Effector memory CD8-positive, alpha-beta T cell (primary cell): ENCODE results near the gene NAA10.
"Not testable (repeated sequence)": the region's sequence is repeated elsewhere in the genome, so short reads cannot be mapped to it uniquely, and the experiment has no call there.

Experiments
- ATAC-seq: fragments of 150-1000 bp; cut with Tn5 transposase; replicated peaks from 2 replicates; pipeline ENCODE4 v1.10.0; 2021; ENCODE audit warnings: mild to moderate bottlenecking, moderate library complexity
- DNase-seq, 3 experiments: peaks; one replicate each; pipeline ENCODE4 v3.0.0; 2021
- H3K27ac Mint-ChIP-seq, 2 donors: one replicate each; pipeline ENCODE4 v1.8.0; 2022; ENCODE audit warnings: mild to moderate bottlenecking in 2 of 2, mixed read lengths in 2 of 2, moderate library complexity in 2 of 2
- H3K27me3 Mint-ChIP-seq, 2 donors: one replicate each; pipeline ENCODE4 v1.8.0; 2022; ENCODE audit warnings: mixed read lengths in 2 of 2
- H3K36me3 Mint-ChIP-seq: one replicate; pipeline ENCODE4 v1.8.0; 2022; ENCODE audit warnings: mild to moderate bottlenecking, moderate library complexity, mixed read lengths; ENCODE audit not compliant: insufficient read depth
- H3K4me1 Mint-ChIP-seq, 2 donors: one replicate each; pipeline ENCODE4 v1.8.0; 2022; ENCODE audit warnings: low read depth in 2 of 2, mixed read lengths in 2 of 2
- H3K4me3 Mint-ChIP-seq, 2 donors: one replicate each; pipeline ENCODE4 v1.8.0; 2022; ENCODE audit warnings: mild to moderate bottlenecking in 2 of 2, mixed read lengths in 2 of 2, moderate library complexity in 2 of 2
- H3K9me3 Mint-ChIP-seq, 2 donors: one replicate each; pipeline ENCODE4 v1.8.0; 2022; ENCODE audit warnings: mixed read lengths in 2 of 2
- total RNA-seq, 9 experiments: gene quantifications; one replicate each; lab custom pipeline; 2026; lab: John Stamatoyannopoulos, UW

NAA10 gene
- total RNA-seq = 13.5 to 42.4 (median 26.7) reads per million in 9 experiments

DNA sequence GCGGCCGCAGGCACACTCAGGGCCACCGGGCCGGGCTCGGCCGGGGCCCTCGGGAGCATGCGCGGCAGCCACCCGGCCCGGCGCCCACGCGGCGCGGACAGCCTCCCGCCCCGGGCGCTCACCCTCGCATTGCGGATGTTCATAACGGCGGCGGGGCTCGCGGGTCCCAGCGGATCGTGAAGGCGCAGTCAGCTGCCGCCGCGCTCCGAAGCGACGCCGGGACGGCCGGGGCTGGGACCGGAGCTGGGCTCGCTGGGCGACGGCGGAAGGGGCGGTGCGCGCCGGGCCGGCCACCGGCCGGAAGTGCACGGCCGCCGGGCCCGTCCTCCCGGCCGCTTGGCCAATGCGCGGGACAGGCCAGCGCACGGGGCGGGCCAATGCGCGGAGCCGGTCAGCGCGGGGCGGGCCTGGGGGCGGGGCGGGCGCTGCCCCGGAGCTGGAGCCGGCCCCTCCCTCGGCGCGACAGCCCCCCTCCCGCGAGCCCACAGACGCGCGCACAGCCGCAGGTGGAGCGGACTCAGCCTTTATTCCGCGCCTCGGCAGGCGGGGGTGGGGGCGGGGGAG is at the start of gene NAA10:
NAA10 (minus strand) TSS at position 276 of the 564 bp plus-strand sequence; CDS start at position 143, 133 bp downstream.
- DNase-seq = peak in 2 of 3 experiments; percentile 22 to 31
- peaks cover 12% of the 10 kb centered on the region for H3K36me3 Mint-ChIP-seq
- peak within 1 kb of the TSS; percentile 82 to 83 for H3K4me3 Mint-ChIP-seq
- ATAC-seq = peak; percentile 78
- no peaks in the 10 kb centered on the region for H3K27me3 Mint-ChIP-seq
- H3K9me3 Mint-ChIP-seq = no peaks in the 10 kb centered on the region
- peak within 1 kb of the TSS; percentile 41 to 65 for H3K27ac Mint-ChIP-seq
- H3K4me1 Mint-ChIP-seq = peaks cover 10 to 11% of the 10 kb centered on the region in 2 donors

DNA sequence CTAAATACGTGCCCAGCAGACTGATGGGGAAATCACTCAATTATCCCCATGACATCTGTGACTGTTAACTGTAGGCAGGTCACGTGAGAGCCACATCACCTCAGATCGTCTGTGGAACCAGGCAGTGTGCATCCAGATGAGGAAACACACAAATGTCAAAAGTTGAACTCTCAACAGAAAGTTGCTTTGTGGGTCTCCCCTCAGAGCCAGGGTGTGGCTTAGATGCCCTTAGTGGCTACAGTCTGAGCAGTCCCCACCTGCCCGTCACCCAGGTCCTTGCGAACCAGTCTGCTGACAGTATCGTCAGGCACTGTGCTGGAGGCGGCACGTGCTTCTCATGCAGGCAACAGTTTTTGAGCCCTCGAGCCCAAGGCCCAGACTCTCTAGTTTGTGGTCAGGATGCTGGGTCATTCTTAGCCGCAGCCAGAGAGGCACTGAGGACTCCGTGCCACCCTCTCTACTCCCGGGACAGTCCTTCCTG is 48.5 kb upstream of the NAA10 start:
- H3K4me1 Mint-ChIP-seq = peaks cover 24 to 33% of the 10 kb centered on the region in 2 donors
- H3K9me3 Mint-ChIP-seq = no peaks in the 10 kb centered on the region
- peak overlapping the region; percentile 73 to 84 for H3K4me3 Mint-ChIP-seq
- H3K36me3 Mint-ChIP-seq = peaks cover 11% of the 10 kb centered on the region
- no peak for ATAC-seq
- no peak for DNase-seq
- peak overlapping the region; percentile 83 to 92 for H3K27ac Mint-ChIP-seq
- no peaks in the 10 kb centered on the region for H3K27me3 Mint-ChIP-seq

DNA sequence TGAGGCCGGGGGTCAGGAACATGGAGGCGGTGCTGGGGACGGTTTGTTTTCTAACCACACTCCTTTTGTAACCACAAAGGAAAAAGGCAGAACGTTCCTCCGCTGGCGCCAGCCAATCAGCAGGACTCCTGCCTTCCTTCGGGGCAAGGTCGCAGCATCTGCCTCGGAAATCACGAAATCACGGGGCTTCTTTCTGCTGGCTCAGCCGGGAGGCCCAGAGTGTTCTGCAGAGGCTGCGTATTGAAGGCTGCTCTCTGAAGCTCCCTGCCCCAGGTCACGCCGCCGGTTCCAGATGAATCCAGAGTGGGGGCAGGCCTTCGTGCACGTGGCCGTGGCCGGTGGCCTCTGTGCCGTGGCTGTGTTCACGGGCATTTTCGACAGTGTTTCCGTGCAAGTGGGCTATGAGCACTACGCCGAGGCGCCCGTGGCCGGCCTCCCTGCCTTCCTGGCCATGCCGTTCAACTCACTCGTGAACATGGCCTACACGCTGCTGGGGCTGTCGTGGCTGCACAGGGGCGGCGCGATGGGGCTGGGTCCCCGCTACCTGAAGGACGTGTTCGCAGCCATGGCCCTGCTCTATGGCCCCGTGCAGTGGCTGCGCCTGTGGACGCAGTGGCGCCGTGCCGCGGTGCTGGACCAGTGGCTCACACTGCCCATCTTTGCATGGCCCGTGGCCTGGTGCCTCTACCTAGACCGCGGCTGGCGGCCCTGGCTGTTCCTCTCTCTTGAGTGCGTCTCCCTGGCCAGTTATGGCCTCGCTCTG is 47.1 kb upstream of the NAA10 start:
- ATAC-seq (peak; percentile 35), DNase-seq (peak in 2 of 3 experiments; percentile 37)
- Mint-ChIP-seq H3K4me3 (peak overlapping the region; percentile 73 to 84), H3K36me3 (peaks cover 11% of the 10 kb centered on the region), H3K27me3 (no peaks in the 10 kb centered on the region), H3K4me1 (peaks cover 24 to 33% of the 10 kb centered on the region in 2 donors), H3K27ac (peak overlapping the region; percentile 93 to 96), H3K9me3 (no peaks in the 10 kb centered on the region)

DNA sequence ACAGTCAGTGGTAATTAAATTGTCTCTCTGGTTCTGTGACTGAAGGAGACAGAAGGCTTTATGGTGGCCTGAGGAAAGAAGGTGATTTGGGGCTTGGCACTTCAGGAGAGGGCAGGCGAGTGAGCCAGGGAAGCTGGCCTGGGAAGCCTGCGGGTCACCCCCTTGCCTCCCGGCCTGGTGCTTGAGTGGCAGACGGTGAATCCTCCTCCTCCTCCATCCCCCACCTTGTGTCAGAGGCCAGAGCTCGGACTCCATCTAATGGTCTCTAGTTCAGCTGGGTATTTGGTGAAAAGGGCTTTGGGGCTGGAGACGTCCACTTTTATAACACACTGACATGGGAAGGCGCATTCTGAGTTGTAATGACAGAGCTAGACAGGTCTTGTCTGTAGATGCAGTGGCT is 46.4 kb upstream of the NAA10 start:
- Mint-ChIP-seq H3K4me1 (peaks cover 24 to 33% of the 10 kb centered on the region in 2 donors), H3K27ac (peak overlapping the region; percentile 93 to 96), H3K4me3 (peak overlapping the region; percentile 73 to 84), H3K36me3 (peaks cover 11% of the 10 kb centered on the region), H3K9me3 (no peaks in the 10 kb centered on the region), H3K27me3 (no peaks in the 10 kb centered on the region)
- ATAC-seq (no peak), DNase-seq (no peak)

DNA sequence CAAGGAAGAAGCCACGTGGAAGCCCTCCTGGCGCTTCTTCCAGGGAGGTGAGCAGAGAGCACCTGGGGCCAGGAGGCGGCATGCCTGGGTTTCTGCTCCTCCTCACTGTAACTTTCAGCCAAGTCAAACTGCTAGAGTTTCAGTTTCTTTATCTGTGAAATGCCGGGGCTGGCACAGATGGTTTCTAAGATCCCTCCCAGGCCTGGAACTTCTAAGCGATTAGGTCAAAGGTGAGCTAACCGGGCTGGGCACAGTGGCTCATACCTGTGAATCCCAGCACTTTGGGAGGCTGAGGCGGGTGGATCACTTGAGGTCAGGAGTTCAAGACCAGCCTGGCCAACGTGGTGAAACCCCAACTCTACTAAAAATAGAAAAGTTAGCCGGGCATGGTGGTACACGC is 45.6 kb upstream of the NAA10 start:
- peak; percentile 60 for ATAC-seq
- DNase-seq, H3K27me3 Mint-ChIP-seq, H3K9me3 Mint-ChIP-seq: not testable (repeated sequence)
- peak overlapping the region; percentile 93 to 96 for H3K27ac Mint-ChIP-seq
- H3K4me1 Mint-ChIP-seq = peaks cover 24 to 33% of the 10 kb centered on the region in 2 donors
- peak overlapping the region; percentile 76 to 84 for H3K4me3 Mint-ChIP-seq
- peaks cover 11% of the 10 kb centered on the region for H3K36me3 Mint-ChIP-seq

DNA sequence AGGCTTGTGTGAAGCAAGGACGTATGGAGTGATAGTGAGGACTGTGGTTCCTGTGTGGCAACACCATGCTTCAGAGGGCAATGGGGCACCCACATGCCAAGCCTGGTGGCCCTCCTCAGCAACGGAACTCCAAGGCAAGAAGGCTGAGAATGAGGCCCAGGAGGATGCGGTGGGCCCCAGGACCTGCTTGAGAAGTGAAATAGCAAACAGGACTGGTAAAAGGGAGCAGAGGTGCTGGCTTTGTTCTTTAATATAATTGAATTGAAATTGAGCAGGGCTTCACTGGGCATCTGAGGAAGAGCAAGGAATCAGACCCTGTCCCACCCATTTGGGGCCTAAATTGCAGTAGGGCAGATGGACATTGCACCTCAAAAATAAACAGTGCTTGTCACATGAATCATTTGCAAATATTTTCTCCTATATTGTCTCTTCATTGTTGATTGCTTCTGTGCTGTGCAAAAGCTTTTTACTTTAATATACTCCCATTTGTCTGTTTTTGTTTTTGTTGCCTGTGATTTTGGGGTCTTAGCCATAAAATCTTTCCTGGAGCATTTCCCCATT is 40.0 kb upstream of the NAA10 start:
- no peaks in the 10 kb centered on the region for H3K9me3 Mint-ChIP-seq
- DNase-seq = no peak
- H3K4me3 Mint-ChIP-seq = peak overlapping the region in 1 of 2 donors; percentile 80
- no peak for ATAC-seq
- peaks cover 7% of the 10 kb centered on the region in 2 donors for H3K4me1 Mint-ChIP-seq
- no peaks in the 10 kb centered on the region for H3K27me3 Mint-ChIP-seq
- peak overlapping the region; percentile 80 to 90 for H3K27ac Mint-ChIP-seq
- peaks cover 20% of the 10 kb centered on the region for H3K36me3 Mint-ChIP-seq

DNA sequence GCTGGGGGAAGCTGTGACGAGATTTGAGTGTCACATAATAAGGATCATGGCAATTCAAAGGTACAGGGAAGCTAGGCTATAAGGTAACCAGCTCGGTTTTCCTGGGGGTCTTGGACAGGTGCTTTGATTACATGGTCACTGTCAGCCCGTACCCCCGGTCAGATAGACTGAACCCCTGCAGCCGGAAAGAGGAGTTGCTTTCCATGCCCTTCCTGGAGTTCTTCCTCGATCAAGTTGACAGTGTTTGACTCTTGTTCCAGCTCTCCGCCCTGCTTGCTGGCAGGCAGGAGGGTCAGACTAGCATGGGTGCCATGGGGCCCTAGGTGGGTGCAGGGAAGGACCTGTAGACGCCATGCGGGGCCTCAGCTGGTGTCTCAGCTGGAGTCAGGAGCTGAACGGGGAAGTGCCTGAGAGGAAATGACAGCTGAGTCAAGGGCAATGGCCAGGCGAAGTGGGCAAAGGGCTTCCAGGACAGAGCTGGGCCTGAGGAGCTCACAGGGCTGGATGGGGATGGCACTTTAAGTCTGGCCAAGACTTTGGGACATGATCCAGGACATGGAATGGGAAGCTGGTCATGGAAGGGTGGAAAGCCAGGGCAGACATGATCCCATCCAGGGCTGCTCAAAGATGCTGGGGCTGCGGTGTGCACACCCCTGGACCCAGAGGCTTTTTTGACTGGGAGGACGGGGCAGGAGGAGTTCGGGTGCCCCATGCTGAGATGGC is 39.3 kb upstream of the NAA10 start:
- ATAC-seq = no peak
- Mint-ChIP-seq H3K27ac (peak overlapping the region; percentile 80 to 90), H3K4me1 (peaks cover 11% of the 10 kb centered on the region in 2 donors), H3K36me3 (peaks cover 25% of the 10 kb centered on the region), H3K9me3 (no peaks in the 10 kb centered on the region), H3K4me3 (peak overlapping the region; percentile 80 to 82), H3K27me3 (no peaks in the 10 kb centered on the region)
- no peak for DNase-seq

DNA sequence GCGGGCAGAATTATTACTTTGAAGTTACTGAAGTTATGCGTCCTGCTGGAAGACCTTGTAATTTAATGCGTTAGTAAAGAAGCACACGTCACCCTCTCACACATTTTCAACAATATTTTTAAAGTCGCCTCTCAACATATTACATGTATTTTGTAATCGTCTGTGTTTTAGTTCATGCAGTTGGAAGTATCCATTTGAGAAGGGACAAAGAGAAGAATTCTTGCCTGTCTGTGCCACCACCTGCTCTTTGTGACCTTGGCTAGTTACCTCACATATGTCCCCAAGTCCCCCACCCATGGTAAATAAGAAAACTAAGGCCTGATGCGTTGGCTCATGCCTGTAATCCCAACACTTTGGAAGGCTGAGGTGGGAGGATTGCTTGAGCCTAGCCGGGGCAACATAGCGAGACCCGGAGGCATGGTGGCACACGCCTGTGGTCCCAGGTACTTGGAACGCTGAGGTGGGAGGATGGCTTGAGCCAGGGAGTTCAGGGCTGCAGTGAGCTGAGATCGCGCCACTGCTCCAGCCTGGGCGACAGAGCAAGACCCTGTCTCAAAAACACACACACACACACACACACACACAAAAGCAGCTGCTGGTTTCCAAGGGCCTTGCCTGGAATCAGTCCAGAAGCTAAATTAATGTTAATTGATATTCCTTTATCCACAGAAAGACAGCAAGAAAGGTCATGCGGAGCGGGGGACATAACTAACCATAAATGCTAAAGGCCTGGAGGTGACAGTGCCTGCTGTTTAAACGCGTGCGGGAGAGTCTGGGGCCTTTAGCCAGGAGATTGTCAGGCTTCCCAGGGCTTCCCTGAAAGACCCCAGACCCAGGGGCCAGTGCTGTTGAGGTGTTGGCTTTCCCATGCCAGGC is 38.5 kb upstream of the NAA10 start:
- DNase-seq = no peak
- Mint-ChIP-seq H3K9me3 (no peaks in the 10 kb centered on the region), H3K27me3 (no peaks in the 10 kb centered on the region), H3K27ac (peak overlapping the region; percentile 88 to 99), H3K36me3 (peaks cover 25% of the 10 kb centered on the region), H3K4me3 (peak overlapping the region; percentile 80 to 82), H3K4me1 (peaks cover 12 to 13% of the 10 kb centered on the region in 2 donors)
- ATAC-seq = no peak

DNA sequence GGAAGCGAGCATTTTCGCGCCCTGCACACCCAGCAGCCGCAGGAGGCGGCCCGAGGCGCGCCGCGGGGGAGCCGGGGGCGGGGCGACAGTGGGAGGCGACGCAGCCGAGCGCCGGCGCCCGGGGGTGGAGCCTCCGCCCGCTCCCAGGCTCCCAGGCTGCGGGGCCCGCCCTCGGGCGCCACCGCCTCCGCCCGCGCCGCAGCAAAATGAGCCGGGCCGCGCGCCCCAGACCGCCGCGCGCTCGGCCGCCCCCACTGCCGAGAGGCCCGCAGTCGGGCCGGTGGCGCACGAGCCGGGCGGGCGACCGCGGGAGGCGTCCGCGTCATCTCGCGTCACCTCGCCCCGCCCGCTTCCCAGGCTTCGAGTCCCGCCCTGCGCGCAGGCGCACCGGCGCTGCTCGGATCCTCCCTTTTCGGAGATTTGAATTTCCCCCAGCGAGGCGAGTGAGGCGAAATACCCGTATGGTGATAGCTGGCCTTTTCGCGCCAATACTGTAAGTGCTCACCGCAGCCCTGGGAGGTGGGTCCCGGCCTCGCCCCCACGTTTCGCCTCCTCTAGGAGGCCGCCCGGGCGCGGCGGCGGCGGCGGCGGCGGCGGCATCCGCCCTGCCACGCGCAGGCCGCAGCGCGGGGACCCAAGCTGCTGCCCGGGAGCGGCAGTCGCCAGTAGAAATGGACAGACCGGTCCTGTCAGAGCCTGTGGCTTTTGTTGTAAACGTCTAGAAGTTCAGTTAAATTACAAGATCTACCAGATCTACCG is 37.7 kb upstream of the NAA10 start, which contains the start of gene TMEM187:
TMEM187 (plus strand) TSS at position 387 of the 759 bp plus-strand sequence. CDS start 9,309 bp downstream, outside the sequence.
- DNase-seq = peak; percentile 79 to 84 (median 81)
- peak; percentile 52 for ATAC-seq
- H3K27me3 Mint-ChIP-seq = no peaks in the 10 kb centered on the region
- peak within 1 kb of the TSS; percentile 94 to 96 for H3K4me3 Mint-ChIP-seq
- peak within 1 kb of the TSS; percentile 96 to 99 for H3K27ac Mint-ChIP-seq
- peaks cover 19 to 21% of the 10 kb centered on the region in 2 donors for H3K4me1 Mint-ChIP-seq
- H3K9me3 Mint-ChIP-seq = no peaks in the 10 kb centered on the region
- peaks cover 28% of the 10 kb centered on the region for H3K36me3 Mint-ChIP-seq

DNA sequence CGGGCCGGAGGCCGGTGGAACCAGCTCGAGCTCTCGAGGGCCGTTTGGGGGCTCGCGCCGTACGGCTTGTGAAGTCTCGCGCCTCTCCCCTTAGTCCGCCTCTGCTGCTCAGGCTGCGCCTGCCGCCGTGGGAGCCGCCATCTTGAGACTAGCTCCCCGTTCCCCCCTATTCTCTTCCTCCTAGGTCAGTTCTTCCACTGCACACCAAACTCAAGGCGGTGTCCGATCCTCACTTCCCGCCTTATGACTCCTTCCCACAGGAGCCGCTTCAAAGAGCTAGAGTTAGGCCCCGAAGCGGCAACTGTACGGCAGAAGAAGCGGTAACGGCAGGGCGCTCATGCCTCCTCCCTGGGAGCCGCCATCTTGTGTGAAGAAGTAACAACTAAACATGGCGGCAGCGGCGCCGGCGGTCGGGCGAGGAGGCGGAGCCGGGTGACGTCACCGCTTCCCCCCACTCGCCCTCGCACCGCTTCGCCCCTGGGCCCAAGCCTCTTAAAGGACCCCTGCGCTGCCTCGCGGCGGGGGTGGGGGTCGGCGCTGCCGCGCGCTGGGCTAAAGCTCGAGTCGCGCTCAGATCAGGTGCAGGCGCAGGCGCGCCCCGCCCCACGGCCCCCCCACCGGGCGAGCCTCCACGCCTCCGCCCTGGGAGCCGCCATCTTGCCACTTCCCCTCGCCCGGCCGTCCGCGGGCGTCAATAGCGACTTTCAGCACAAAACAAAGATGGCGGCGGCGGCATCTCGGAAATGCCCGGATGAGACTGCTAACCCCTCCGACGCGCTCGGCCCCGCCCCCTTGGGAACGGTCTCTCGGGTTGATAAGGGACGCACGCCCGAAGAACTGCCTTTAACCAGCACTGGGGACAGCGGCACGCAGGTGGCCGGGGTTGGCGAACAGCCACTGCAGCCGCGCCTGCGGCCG is 36.9 kb upstream of the NAA10 start, which contains the start of gene HCFC1:
HCFC1 (minus strand) TSS at position 369 of the 918 bp plus-strand sequence. CDS start 978 bp downstream, outside the sequence.
- Mint-ChIP-seq H3K27me3 (no peaks in the 10 kb centered on the region), H3K4me3 (peak within 1 kb of the TSS; percentile 94 to 96), H3K36me3 (peaks cover 32% of the 10 kb centered on the region), H3K27ac (peak within 1 kb of the TSS; percentile 96 to 99), H3K4me1 (peaks cover 27 to 29% of the 10 kb centered on the region in 2 donors), H3K9me3 (no peaks in the 10 kb centered on the region)
- ATAC-seq (peak; percentile 43), DNase-seq (peak; percentile 83 to 86 (median 84))

DNA sequence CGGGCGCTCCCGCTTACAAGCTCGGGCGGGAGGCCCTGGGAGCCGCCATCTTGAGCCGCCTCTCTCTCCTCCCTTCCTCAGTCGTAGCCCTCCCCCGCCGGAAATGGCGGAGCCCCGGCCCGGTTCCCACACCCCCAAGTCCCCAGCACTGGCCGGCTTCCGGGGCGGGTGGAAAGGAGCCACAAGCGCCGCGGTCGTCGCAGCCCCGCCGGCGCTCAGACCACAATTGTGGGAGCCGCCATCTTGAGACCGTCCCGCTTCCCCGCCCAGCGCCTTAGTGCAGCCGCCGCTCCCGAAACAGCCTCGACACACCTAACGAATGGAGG is 36.2 kb upstream of the NAA10 start:
- Mint-ChIP-seq H3K36me3 (peaks cover 35% of the 10 kb centered on the region), H3K27me3 (no peaks in the 10 kb centered on the region), H3K9me3 (no peaks in the 10 kb centered on the region), H3K27ac (peak overlapping the region; percentile 96 to 99), H3K4me3 (peak overlapping the region; percentile 94 to 96), H3K4me1 (peaks cover 27 to 33% of the 10 kb centered on the region in 2 donors)
- ATAC-seq (peak; percentile 46), DNase-seq (peak; percentile 77 to 81 (median 80))
